Effector CD8-positive, alpha-beta T cell (primary cell): ENCODE measurements around the gene CLIP2.
"Not testable (repeated sequence)": the region's sequence is repeated elsewhere in the genome, so short reads cannot be mapped to it uniquely, and the experiment has no call there.

Source experiments
- DNase-seq: peaks from one replicate; lab custom pipeline; 2025; lab: John Stamatoyannopoulos, UW

CLIP2 gene

DNA sequence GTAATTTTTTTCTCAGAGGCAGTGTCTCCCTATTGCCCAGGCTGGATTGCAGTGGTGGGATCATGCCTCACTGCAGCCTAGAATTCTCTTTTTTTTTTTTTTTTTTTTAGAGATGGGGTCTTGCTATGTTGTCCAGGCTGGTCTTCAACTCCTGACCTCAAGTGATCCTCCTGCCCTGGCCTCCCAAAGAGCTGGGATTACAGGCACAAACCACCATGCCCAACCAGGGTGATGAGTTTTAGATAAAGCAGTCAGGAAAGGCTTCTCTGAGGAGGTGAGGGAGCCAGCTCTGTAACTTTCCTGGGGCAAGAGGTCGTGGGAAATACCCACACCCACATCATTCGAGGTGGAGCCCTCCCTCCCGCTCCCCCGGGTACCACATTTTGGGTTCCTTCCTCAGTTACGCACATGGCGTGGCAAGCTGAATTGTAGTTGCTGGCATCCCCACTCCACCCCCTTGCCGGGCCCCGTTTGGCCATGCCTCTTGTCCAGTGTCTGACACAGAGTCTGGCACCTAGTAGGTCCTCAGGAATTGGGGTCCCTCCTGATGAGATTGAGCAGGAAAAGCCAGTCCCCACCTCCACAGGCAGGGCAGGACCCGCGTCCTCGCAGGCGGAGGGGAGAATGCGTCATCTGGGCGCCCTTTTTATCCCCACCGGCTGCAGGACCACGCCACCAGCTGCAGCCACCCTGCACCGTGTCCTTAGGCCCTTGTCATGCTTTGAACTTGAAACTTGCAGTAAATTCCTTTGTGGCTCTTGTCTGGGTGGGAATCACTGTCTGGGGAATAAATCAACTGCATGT is 43.4 kb downstream of the CLIP2 start:
- DNase-seq, result no peak

DNA sequence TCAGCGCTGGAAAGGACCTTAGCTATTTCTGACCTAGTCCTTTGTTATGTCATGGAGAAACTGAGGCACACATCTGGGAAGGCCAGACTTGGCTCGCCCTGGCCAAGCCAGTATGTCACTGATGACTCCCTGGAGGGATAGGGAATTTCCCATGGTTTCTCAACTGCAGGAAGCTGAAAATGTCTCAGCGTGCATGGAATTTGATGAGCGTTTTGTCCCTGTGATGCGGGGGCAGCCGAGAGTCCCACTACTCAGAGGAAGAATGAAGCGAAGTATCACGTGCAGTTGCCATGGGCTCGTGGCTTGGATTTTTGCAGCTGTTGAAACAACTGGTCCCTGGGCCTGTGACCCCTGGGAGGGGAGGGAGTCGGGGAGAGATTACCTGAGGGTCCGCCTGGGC is 44.8 kb downstream of the CLIP2 start:
- DNase-seq, result no peak

DNA sequence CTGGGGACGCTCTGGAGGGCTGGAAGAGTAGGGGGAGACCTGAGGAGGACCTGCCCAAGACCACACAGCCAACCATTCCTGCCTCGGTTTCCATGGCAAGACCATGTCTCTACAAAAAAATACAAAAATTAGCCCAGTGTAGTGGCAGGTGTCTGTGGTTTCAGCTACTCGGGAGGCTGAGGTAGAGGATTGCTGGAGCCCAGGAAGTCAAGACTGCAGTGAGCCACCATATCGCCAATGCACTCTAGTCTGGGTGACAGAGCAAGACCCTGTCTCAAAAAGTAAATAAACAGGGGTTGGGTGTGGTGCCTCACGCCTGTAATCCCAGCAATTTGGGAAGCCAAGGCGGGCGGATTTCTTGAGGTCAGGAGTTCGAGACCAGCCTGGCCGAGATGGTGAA is 48.7 kb downstream of the CLIP2 start:
- DNase-seq, result no peak

DNA sequence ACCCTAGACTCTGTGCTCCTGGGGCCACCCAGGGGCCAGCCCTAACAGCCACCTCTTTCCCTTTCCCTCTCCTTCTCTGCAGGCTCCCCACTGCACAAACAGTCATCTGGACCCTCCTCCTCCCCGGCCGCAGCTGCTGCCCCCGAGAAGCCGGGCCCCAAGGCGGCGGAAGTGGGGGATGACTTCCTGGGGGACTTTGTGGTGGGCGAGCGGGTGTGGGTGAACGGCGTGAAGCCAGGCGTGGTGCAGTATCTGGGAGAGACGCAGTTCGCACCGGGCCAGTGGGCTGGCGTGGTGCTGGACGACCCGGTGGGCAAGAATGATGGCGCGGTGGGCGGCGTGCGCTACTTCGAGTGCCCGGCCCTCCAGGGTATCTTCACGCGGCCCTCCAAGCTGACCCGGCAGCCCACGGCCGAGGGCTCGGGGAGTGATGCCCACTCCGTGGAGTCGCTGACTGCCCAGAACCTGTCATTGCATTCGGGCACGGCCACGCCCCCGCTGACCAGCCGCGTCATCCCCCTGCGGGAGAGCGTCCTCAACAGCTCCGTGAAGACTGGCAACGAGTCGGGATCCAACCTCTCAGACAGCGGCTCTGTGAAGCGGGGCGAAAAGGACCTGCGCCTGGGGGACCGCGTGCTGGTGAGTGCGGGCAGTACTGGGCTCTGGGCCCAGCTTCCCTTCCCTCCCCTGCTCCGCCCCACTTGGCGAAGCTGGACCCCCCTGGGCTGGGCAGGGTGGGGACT is 49.3 kb downstream of the CLIP2 start:
- DNase-seq, result no peak

DNA sequence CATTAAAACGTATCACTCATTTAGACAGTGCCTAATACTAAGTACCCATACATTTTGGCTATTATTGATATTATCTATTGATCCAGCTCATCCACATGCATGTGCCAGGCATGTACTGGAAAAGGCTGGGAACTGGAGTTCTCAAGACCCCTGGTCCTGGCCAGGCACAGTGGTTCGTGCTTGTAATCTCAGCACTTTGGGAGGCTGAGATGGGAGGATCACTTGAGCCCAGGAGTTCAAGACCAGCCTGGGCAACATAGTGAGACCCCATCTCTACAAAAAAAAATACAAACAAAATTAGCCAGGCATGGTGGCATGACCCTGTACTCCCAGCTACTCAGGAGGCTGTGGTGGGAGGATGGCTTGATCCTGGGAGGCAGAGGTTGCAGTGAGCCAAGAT is 50.4 kb downstream of the CLIP2 start:
- not testable (repeated sequence) for DNase-seq

DNA sequence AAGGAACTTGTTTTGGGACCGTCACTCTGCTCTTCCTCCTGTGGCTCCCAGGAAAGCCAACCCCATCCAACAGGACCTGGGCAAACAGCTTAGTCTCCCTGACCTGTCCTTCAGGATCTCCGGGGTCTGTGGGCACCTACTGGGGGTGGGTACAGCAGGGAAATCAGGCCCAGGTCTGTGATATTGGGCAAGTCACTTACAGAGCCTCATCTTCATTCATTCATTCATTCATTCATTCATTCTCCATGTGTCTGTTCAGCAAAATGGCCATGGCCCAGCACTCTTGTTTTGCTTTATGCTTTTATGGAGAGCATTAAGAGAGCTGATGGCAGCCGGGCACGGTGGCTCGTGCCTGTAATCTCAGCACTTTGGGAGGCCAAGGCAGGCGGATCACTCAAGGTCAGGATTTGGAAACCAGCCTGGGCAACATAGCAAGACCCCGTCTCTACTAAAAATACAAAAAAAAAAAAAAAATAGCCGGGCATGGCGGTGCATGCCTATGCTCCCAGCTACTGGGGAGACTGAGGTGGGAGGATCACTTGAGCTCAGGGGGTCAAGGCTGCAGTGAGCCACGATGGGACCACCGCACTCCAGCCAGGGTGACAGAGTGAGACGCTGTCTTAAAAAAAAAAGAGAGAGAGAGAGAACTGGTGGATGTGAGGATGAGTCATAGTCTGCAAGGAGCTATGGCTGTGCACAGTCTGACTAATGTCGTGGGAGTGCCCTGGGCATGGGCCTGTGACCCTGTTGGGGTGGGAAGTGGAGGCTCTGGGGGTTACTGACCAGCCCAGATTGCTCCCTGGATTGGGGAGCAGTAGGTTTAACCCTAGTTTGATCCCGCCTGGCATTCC is 54.3 kb downstream of the CLIP2 start:
- no peak for DNase-seq

DNA sequence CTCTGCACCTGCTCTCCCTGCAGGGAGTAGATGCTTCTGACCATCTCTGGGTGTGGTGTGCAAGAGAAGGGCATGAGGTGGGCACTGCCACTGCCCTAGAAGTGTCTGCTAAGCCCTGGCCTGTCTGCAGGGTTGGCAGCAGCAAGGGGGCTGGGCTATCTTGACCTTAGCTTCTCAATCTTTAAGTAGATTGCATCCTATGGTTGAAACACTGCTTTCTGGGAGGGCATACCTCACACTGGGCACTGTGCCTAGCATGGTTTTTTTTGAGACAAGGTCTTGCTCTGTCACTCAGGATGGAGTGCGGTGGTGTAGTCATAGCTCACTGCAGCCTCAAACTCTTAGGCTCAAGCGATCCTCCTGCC is 54.9 kb downstream of the CLIP2 start:
- DNase-seq, result no peak

DNA sequence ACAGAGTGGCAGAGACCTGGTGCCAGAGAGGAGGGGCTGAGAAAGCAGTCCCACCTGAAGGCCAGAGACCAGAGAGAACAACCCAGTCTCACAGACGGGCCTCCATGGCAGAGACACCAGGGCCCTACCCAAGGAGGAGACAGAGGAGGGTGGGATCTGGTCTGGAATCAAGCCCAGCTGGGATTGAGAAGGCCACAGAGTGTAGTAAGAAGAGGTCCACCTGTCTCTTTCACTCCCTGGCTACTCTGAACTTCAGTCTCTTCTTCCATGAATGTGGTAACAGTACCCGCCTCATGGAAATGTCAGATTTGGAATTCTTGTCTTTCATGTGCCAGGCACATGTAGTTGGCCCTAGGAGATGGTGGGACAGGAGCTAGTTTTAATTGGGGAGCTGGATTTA is 55.6 kb downstream of the CLIP2 start:
- DNase-seq, result no peak

DNA sequence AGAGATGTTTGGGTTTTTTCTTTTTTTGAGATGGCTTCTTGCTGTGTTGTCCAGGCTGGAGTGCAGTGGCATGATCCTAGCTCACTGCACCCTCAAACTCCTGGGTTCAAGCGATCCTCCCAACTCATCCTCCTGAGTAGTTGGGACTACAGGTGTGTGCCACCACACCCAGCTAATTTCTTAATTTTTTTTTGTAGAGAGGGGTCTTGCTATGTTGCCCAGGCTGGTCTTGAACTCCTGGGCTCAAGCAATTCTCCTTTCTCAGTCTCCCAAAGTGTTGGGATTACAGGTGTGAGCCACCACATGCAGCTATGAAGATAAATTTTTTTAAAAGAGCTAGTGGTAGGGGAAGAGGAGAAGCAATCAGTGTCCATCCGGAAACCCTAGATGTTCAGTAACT is 56.8 kb downstream of the CLIP2 start:
- no peak for DNase-seq

DNA sequence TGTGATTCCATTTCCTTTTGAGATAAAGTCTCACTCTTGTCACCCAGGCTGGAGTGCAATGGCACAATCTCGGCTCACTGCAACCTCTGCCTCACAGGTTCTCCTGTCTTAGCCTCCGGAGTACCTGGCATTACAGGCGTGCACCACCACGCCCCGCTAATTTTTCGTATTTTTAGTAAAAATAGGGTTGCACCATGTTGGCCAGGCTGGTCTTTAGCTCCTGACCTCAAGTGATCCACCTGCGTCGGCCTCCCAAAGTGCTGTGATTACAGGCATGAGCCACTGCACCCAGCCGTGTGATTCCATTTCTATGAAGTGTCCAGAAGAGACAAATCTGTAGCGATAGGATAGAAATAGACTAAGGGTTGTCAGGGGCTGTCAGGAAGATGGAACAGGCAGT is 60.4 kb downstream of the CLIP2 start:
- no peak for DNase-seq

DNA sequence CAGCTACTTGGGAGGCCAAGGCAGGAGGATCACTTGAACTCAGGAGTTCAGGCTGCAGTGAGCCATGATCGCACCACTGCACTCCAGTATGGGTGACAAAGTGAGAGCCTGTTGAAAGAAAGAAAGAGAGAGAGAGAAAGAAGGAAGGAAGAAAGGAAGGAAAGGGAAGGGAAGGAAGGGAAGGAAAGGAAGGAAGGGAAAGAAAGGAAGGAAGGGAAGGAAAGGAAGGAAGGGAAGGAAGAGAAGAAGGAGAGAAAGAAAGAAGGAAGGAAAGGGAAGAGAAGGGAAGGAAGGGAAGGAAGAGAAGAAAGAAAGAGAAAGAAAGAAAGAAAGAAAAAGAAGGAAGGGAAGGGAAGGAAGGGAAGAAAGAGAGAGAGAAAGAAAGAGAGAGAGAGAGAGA is 61.5 kb downstream of the CLIP2 start:
- DNase-seq, result no peak

DNA sequence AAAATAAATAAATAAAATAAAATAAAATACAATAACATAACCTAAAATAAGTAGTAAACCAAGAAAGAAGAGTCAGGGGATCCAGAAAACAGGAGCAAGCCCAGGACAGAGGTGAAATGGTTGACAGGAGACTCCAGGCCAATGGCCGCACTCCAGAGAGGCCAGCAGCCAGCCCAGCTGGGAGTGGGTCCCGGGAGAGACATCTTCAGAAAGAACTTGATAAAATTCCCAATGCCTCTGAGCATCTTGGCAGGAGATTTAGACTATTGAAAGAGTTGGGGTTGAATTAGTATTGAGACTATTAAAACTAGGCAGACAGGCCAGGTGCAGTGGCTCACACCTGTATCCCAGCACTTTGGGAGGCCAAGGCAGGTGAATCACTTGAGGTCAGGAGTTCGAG is 62.6 kb downstream of the CLIP2 start:
- no peak for DNase-seq

DNA sequence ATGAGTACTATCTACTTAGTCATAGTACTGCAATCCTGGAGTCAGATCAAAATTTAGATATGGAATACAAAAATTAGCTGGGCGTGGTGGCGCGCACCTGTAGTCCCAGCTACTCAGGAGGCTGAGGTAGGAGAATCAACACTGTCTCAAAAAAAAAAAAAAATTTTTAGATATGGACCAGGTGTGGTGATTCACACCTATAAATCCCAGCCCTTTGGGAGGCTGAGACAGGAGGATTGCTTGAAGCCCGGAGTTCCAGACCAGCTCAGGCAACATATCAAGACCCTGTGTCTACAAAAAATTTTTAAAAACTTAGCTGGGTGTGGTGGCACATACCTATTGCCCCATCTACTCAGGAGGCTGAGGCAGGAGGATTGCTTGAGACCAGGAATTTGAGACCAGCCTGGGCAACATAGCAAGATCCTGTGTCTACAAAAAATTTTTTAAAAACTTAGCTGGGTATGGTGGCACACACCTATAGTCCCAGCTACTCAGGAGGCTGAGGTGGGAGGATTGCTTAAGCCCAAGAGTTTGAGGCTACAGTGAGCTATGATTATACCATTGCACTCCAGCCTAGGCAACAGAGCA is 63.4 kb downstream of the CLIP2 start:
- DNase-seq, result not testable (repeated sequence)

DNA sequence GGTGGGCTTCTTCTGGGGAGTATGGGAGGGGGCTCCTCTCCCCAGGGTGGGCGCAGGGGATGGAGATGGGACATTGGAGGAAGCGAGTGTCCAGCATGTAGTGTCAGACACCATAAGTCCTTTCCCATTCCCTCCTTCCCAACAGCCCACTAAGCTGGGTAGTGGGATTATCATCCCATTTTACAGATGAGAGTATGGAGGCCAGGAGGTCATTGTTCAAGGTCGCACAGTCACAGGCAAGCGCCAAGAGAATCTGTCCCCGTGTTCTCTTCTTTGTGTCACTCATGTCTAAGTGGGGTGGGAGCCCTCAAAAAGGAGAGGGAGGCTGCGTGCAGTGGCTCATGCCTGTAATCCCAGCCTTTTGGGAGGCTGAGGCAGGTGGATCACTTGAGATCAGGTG is 64.8 kb downstream of the CLIP2 start:
- no peak for DNase-seq

DNA sequence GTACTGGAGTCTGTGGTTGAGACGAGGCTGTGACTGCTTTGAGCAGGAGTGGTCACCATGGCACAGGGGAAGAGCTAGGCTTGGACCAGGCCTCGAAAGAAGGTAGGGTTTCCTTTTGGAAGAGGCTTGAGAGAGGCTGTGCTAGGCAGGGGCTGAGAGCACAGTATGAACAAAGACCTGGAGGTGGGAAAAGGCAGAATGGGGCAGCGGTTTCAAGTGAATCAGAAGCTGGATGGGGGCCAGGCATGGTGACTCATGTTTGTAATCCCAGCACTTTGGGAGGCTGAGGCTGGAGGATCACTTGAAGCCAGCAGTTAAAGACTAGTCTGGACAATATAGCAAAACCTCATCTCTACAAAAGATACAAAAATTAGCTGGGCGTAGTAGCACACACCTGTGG is 65.9 kb downstream of the CLIP2 start:
- no peak for DNase-seq

DNA sequence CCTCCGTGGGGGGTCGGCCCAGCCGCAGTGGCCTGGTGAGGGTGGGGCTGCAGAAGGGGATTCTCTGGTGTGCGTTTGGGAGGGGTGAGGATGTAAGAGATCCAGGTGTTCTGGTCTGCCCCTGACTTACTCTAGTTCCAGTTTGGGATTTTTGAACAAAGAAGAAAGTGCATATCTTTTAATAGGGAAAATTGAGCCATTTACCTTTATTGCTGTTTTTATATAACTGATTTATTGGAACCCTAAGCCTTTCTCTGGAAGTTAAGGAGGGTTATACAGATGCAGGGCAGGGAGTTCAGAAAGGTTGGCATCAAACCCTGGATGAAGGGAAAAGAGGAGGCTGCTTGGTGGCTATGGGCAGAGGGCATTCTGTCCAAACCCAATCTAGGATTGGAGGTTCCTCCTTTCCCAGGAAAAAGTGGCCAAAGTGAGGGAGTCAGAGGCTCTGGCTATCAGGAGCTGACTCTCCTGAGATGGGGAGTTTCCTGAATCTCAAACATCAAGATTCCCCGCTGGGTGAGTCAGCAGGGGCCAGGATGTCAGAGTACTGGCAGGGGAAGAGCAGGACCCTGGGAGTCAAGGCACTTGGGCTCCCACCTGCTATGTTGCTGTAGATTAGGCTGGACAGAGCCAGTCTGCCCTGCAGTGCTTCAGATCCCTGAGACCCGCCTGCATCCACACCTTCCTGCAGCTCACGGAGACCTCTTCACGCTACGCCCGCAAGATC is 67.5 kb downstream of the CLIP2 start:
- no peak for DNase-seq

DNA sequence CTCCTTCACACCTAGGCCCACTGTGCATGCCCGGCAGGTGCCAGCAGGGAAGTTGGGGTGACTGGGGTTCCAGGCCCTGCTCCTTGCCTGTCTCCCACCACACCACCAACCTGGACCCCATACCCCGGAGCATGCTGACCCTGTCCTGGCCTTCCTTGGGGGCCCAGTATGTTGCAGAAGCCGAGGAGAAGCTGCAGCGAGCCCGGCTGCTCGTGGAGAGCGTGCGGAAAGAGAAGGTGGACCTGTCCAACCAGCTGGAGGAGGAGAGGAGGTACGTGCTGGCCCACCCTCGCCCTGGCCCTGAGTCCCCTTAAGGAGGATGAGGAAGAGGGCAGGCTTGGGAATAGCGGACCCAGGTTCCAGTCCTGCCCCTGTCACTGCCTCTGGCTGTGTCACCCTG is 70.8 kb downstream of the CLIP2 start:
- DNase-seq, result no peak

DNA sequence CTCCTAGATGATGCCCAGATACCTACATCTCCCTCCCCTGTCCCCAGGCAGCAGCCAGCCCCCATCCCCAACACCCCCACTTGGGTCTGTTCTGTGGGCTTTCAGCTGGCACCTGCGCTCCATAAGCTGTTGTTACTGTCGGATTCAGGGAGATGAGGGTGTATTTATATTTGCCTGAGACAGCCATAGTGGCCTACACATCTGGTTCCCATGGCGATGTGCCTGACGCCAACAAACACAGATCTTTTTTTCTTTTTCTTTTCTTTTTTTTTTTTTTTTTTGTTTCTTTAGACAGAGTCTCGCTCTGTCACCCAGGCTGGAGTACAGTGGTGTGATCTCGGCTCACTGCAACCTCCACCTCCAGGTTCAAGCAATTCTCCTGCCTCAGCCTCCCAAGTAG is 73.1 kb downstream of the CLIP2 start:
- DNase-seq, result no peak

DNA sequence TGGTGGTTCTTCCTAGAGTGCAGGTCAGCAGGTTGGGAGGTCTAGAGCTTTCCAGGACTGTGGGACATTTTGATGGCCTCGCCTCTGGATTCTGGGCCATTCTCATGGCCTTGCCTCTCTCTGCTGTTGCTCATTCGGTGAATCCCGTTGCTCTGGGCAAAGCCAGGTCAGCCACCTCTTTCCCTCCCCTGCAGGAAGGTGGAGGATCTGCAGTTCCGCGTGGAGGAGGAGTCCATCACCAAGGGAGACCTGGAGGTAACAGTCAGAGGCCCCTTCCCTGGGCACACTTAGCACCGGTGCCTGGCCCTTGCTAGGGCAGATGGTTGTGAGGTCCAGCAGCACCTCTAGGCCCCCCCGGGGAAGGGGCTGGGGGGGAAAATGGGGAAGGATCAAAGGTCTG is 74.9 kb downstream of the CLIP2 start:
- DNase-seq, result no peak

DNA sequence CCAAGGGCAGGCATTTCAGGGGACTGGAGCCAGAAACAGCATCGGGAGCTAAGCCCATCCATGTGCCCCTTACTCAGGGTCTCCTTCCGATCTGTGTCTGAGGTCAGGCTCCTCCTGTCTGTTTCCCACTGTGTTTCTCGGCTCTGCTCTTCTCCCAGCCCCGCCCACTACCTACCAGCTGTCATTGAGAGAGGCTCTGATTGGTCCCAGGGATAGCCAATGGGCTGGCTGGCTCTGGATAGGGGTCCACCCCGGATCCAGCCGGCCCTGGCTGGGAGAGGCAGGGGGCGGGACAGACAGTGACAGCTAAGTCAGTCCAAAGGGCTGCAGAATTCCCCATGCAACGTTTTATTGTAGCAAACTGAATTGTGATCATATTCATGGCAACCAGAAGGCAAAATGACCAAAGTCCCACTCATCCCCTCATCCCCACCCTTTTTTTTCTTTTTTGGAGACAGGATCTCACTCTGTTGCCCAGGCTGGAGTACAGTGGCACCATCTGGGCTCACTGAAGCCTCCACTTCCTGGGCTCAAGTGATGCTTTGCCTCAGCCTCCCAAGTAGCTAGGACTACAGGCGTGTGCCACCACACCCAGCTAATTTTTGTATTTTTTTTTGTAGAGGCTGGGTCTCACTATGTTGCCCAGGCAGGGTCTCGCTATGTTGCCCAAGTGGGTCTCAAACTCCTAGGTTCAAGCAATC is 76.3 kb downstream of the CLIP2 start:
- no peak for DNase-seq
